Diencephalon (tissue), 1 donor: ENCODE data around the gene FANCG. TPM values are rescaled to one million over a fixed set of nuclear protein-coding genes. Genes with fewer than 3 reads are reported as not detected.

Experiments used
- small RNA-seq: library from RNA; depleted of rRNA; stranded (forward); fragments of <200 nt; gene quantifications from one replicate; pipeline ENCODE3, GENCODE V24; 2014
- total RNA-seq: library from RNA; depleted of rRNA; stranded (reverse); fragments of >200 nt; gene quantifications from one replicate; pipeline ENCODE4 v1.2.3, GENCODE V29; 2014

FANCG gene
- total RNA-seq, result 26.5 TPM

DNA sequence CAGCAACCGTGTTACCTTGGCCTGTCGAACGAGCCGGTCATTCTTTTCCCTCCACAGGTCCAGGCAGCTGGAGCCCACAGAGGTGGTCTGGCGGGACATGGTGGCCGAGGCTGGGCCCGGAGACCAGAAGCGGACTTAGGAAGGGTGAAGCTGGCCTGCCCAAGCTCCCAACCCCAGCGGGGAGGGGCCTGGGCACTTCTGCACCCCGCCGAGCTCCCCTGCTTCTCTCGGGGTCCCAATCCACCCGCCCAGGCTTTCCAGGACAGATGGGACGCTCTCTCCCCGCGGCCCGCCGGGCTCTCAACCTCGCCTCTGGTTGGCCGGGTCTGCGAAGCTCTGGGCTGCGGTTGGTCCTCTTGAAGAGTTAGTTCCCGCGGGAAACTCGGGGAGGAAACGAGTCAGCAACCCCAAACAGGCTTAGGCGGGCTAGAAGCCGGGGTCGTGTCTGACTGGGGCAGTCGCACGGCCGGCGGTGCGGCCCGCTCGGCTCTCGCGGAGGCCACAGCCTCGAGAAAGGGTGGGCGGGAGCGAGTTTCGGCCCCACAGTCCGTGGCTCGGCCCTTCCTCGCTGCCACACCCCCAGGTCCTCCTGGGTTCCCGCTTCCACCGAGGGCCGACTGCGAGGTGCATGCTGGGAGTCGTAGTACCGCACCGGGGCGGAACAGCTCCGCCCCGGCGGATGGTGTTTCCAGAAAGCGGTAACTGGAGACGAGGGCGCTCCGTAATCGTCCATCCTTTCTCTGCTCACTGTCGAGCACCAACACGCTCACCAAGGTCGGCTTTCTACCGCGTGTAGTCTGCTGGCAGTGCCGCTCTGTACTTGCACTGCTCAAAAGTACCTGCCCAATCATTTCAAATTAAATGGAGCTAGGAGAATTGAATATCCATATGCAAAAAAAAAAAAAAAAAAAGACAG lies at the start of gene FANCG:
Gene FANCG (minus strand): TSS at position 517 of the 916 bp plus-strand sequence. CDS start 418 bp downstream, at position 99.

DNA sequence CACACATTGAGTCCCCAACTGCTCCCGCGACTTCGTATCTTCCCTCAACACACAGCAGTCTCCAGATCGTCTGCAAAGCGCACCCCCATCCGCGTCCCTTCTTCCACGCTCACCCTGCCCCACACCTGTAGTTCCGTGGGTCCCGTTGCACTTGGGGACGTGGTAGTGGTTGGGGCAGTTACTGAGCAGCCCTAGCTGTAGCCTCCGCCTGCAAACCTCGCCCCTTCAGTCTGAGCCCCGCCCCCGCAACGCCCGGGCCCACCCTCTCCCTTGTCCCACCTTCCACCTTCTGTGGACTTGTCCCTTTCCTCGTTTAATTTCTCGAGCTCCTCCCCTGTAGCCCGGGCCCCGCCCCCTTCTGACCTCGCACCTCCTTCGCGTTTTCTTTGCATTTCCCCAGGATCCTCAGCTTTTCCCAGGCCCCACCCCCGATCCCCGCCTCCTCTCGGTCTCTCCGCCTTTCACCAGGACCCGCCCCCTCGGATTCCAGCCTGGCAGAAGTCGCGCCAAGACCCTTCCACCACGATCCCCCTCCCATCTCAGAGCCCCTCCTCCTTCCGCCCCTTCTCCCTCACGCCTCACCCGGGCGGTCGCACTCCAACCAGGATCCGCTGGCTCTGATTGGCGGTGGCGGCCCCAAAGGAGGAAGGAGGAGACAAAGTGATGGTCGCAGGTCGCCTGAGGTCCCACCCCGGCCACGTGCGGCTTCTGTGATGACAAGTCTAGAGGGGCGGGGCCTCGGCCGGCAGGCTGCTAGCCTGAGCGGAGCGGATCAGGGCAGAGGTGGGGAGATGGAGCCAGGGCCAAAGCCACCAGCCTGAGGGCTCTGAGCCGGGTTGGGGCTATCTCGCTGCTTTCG lies 36.2 kb upstream of the FANCG start, which contains the start of gene ATOSB:
Gene ATOSB (minus strand): TSS at position 183 of the 859 bp plus-strand sequence. CDS start 7,588 bp downstream, outside the sequence.

DNA sequence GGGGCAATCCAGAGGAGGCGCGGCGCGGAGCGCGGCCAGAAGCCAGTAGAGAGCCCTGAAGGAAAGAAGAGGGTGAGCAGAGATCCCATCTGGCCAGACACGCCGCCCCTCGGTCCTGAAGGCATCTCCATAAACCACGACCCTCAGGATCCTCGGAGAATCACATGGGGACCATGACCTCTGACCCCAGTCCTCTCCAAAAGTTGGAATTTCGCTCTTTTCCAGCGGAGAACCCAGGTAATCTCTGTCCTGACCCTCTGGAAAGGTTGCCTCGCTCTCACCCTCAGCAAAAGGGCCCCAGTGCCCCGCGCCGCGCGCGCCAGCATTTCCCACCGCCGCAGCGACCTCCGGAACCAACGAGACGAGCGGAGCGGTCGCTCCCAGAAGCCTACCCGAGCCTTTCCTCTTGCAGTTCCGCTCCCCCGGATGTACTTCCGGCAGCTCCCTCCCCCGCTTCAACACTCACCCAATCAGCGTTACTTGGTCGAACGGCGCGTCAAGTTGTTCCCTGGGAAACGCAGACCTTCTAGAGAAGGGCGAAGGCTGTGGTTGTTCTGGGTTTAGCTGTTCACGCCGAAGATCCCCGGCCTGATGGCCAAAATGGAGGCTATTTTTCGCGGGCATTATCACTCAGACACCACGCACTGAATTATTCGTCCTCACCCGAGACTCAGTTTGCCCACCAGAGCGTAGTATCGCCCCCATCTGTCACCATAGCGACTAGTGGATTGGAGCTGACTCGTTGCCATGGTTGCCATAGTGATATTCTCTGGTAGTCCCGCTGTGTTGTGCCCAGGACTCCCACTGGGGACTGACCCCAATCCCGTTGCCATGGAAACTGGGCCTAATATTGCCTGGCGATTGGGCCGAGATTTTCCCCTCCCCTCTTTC lies 23.3 kb upstream of the FANCG start, which contains the start of gene STOML2:
Gene STOML2 (minus strand): TSS at position 363 of the 891 bp plus-strand sequence. CDS start 37 bp downstream, at position 326.

DNA sequence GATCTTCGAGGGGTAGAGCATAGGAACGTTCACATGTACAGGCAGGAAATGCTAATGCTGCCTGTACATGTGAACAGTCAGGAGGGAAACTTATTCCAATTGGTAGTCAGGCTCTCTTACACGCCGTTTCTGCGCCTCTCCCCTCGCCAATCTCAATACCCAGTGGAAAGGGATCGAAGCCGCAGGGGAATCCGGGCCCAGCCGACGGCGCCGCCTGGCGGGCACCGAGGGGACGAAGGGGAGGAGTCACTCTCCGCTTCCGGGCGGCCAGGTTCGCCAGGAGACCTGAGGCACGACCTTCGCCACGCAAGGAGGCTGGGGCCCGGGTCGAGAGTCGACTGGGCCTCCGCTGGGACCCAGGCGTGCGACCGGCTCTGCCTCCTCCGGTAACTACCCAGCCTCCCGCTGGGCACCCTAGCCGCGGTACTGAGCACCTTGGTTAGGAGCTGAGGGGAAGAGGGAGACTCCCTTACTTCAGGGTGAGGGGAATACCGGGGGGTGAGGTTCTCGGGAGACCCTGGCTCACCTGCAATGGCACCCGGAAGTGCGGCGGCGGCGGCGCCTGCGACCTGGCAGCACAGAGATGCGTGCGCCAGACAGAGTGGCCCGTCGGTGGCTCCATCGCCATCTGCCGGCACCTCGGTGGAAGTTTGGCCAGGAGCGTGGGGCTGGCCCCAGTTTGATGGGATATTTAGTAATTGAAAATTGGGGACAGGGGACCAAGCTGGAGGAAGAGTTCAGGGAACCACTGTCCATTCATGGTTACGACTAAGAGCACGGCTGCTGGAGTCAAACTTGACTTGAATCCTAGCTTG lies 16.5 kb upstream of the FANCG start, which contains the start of gene PIGO:
Gene PIGO (minus strand): TSS at position 557 of the 815 bp plus-strand sequence. CDS start 1,026 bp downstream, outside the sequence.

DNA sequence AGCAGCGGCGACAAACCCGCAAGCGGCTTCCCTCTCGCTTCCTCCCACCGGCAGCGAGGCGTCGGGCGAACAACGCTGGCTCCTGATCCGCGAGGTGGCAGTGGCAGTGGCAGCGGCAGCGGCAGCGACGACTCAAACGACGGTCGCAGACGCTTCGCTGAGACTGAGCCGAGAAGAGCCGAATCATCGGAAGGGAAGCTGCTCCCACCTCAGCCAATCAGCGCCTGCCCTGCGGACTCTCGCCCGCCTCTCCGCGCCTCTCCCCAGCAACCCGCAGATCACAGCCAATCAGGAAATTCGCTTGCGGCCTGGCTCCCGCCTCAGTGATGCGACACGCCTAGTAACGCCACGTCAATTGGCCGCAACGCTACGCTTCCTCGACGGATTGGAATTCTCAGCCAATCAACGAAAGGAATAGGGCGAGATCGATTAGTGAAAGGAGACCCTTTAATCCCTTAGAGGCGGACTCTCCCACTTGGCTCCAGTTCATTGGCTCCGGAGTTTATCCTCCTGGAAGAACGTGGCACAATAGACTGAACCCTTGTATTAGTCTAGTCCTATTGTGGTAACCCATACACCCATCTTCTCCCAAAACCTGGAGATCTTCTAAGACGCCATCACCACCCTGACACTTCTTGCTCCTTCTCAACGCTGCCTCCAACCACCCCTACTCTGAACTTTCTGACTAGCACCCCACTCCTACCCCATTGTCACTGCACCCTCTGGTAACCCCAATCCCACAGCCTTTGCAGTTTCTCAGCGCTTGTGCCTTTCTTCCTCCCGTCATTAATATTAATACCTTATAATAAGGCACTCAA lies 7.1 kb downstream of the FANCG start, which contains the start of gene VCP:
Gene VCP (minus strand): TSS at position 165 of the 818 bp plus-strand sequence. CDS start 272 bp downstream, outside the sequence.

Small RNA genes lying within 50 kb of the gene (small RNA-seq; reads per million reads assigned to genes)
- not detected for gene RN7SL338P

Other genes with a start within 250 kb of the FANCG start
- 45.2 TPM for gene PHF24, start 121.7 kb downstream of the FANCG start, total RNA-seq
- 35.1 TPM for gene DNAJB5, start 90.2 kb downstream of the FANCG start, total RNA-seq
- gene VCP, start 7.3 kb downstream of the FANCG start, total RNA-seq, result 193 TPM
- 9.9 TPM for gene PIGO, start 16.6 kb upstream of the FANCG start, total RNA-seq
- gene STOML2, start 23.2 kb upstream of the FANCG start, total RNA-seq, result 69.2 TPM
- gene ATOSB, start 35.9 kb upstream of the FANCG start, total RNA-seq, result 19.4 TPM
- gene UNC13B, start 82.1 kb upstream of the FANCG start, total RNA-seq, result 26.5 TPM